K562 (cell line): ENCODE data around the gene ORMDL1. TPM values are rescaled to one million over a fixed set of nuclear protein-coding genes. Genes with fewer than 3 reads are reported as not detected.

Source experiments
- ATAC-seq: fragments of 200-7000 bp; cut with Tn5 transposase; 3 replicates; pipeline ENCODE4 v1.9.1; 2020; ENCODE audit warnings: moderate library complexity
- BruUV-seq: library from RNA; stranded (reverse); fragments of 400-500 nt; replicated peaks from 2 replicates; lab custom pipeline; 2021; lab: Mats Ljungman, UMichigan
- CTCF ChIA-PET: fragments of 300-600 bp; formaldehyde crosslinking; extraction: SDS; loops from one replicate; lab custom pipeline; 2021; ENCODE audit warnings: low intra/inter-chr PET ratio; lab: Yijun Ruan, JAX
- POLR2A ChIA-PET: fragments of 300-600, 350-650 bp; sonication (Branson Sonifier 250); formaldehyde crosslinking; extraction: SDS; loops from one replicate; lab custom pipeline; 2021; ENCODE audit warnings: antibody characterized with exemption, inconsistent platforms; lab: Yijun Ruan, JAX
- DNase-seq, 4 experiments: peaks; one replicate each; pipeline versions ENCODE4 v3.0.0 to v3.0.0-alpha.2; 2011 to 2018; ENCODE audit warnings: low spot score in 3 of 4, mixed read lengths in 3 of 4; ENCODE audit errors: extremely low read depth in 1 of 4
- FAIRE-seq: peaks from 2 replicates; lab custom pipeline; 2011; peaks lifted over from hg19 to GRCh38; lab: Jason Lieb, UNC
- H2AFZ ChIP-seq: 2 replicates; pipeline ENCODE4 v1.6.0; 2011; ENCODE audit warnings: low read depth, low read length, control low read depth, inconsistent platforms
- H3K27ac ChIP-seq: fragments of 200-600 bp; 3 replicates; pipeline ENCODE4 v1.8.0; 2011; ENCODE audit warnings: low read depth, mild to moderate bottlenecking, control low read depth, inconsistent platforms, low read length, moderate library complexity, mixed read lengths; ENCODE audit errors: extremely low read depth
- H3K27me3 ChIP-seq, 2 experiments: fragments of 300-600 bp in 1 of 2; 2 replicates in 1 of 2; 3 replicates in 1 of 2; pipeline versions ENCODE4 v1.6.0 to v1.8.0; 2011; ENCODE audit warnings: inconsistent platforms in 2 of 2, low read length in 2 of 2, mild to moderate bottlenecking in 1 of 2, mixed read lengths in 1 of 2, moderate library complexity in 1 of 2; ENCODE audit not compliant: control insufficient read depth in 2 of 2, insufficient read depth in 2 of 2
- H3K36me3 ChIP-seq: fragments of 300-600 bp; 3 replicates; pipeline ENCODE4 v1.8.0; 2011; ENCODE audit warnings: mild to moderate bottlenecking, low read length, inconsistent platforms; ENCODE audit not compliant: control insufficient read depth, insufficient read depth
- H3K4me1 ChIP-seq, 2 experiments: fragments of 200-600 bp in 1 of 2; replicated peaks in 1 of 2; 2 replicates in 1 of 2; 3 replicates in 1 of 2; pipeline versions ENCODE4 v1.5.1 to v1.8.0; 2011; ENCODE audit warnings: inconsistent platforms in 2 of 2, low read length in 2 of 2, mild to moderate bottlenecking in 1 of 2, mixed read lengths in 1 of 2, moderate library complexity in 1 of 2; ENCODE audit not compliant: control insufficient read depth in 2 of 2, insufficient read depth in 2 of 2
- H3K4me2 ChIP-seq: 2 replicates; pipeline ENCODE4 v1.6.1; 2011; ENCODE audit warnings: low read length, control low read depth, inconsistent platforms, mixed read lengths; ENCODE audit not compliant: insufficient read depth
- H3K4me3 ChIP-seq: fragments of 200-600 bp; sonication (generic), shearing (Covaris generic); 2 replicates; pipeline ENCODE4 v1.5.1; 2016; ENCODE audit warnings: control low read depth, inconsistent platforms
- H3K79me2 ChIP-seq: fragments of 200-600 bp; 3 replicates; pipeline ENCODE4 v1.8.0; 2011; ENCODE audit warnings: low read length, inconsistent platforms; ENCODE audit not compliant: control insufficient read depth, insufficient read depth
- H3K9ac ChIP-seq, 2 experiments: 2 replicates each; pipeline versions ENCODE4 v1.6.0 to v1.6.1; 2011; ENCODE audit warnings: low read depth in 2 of 2, low read length in 2 of 2, control low read depth in 1 of 2, inconsistent platforms in 1 of 2, mild to moderate bottlenecking in 1 of 2, mixed read lengths in 1 of 2; ENCODE audit not compliant: insufficient read depth in 1 of 2
- H3K9me1 ChIP-seq: one replicate; pipeline ENCODE4 v1.6.0; 2011; ENCODE audit warnings: inconsistent platforms, mild to moderate bottlenecking, low read length, moderate library complexity; ENCODE audit not compliant: control insufficient read depth, insufficient read depth
- H3K9me3 ChIP-seq: replicated peaks from 2 replicates; pipeline ENCODE4 v1.5.1; 2011; ENCODE audit warnings: low read depth, low read length, inconsistent platforms; ENCODE audit not compliant: control insufficient read depth, insufficient read depth
- H4K20me1 ChIP-seq: replicated peaks from 2 replicates; pipeline ENCODE4 v1.6.1; 2011; ENCODE audit warnings: low read length, inconsistent platforms, mixed read lengths; ENCODE audit not compliant: control insufficient read depth, insufficient read depth
- ADNP ChIP-seq: fragments of 200-800 bp; sonication (Bioruptor generic); IDR thresholded peaks from 2 replicates; pipeline ENCODE4 v1.6.1; 2016; ENCODE audit warnings: missing genetic modification characterization, missing compliant biosample characterization
- GTF3C2 ChIP-seq: IDR thresholded peaks from 3 replicates; pipeline ENCODE4 v1.6.1; 2011; ENCODE audit warnings: borderline replicate concordance, mild to moderate bottlenecking, moderate library complexity; ENCODE audit not compliant: insufficient read length; ENCODE audit errors: extremely low read depth
- MCM3 ChIP-seq: fragments of 450-650 bp; IDR thresholded peaks from 2 replicates; pipeline ENCODE4 v1.6.1; 2016
- POLR2AphosphoS5 ChIP-seq: IDR thresholded peaks from 2 replicates; pipeline ENCODE4 v1.6.1; 2011; ENCODE audit warnings: mild to moderate bottlenecking, low read depth, low read length, moderate library complexity; ENCODE audit not compliant: control insufficient read depth, insufficient read depth
- REST ChIP-seq, 2 experiments: fragments of 450-650 bp; formaldehyde crosslinking in 1 of 2; IDR thresholded peaks; 2 replicates each; pipeline versions ENCODE4 v1.4.0 to v1.6.1; 2014 to 2020; ENCODE audit warnings: mild to moderate bottlenecking in 2 of 2, borderline replicate concordance in 1 of 2, low read depth in 1 of 2
- SETDB1 ChIP-seq: IDR thresholded peaks from one replicate; pipeline ENCODE4 v1.6.1; 2012; ENCODE audit warnings: low read length, control low read depth, inconsistent platforms
- ZFX ChIP-seq: sonication (generic); formaldehyde crosslinking; IDR thresholded peaks from 2 replicates; pipeline ENCODE4 v1.8.0; 2022; ENCODE audit warnings: mild to moderate bottlenecking, missing genetic modification reagents, moderate library complexity
- ZNF445 ChIP-seq: fragments of 250-450 bp; sonication (Bioruptor Pico); IDR thresholded peaks from 2 replicates; pipeline ENCODE4 v1.4.0; 2020; ENCODE audit warnings: low read depth, mild to moderate bottlenecking, moderate library complexity
- WGBS: fragments of 100-300 bp; shearing (Covaris generic); methylation state at CpG from one replicate; pipeline ENCODE4 v1.1.6; 2016; ENCODE audit warnings: low coverage, mixed read lengths; ENCODE audit not compliant: insufficient coverage; ENCODE audit errors: missing lambda C conversion rate; 5-methylcytosine and 5-hydroxymethylcytosine counted together
- in situ Hi-C: fragments of 300-500 bp; cut with MboI; formaldehyde crosslinking; loops from 4 replicates; pipeline ENCODE4 v1.15.0; 2018; ENCODE audit warnings: inconsistent platforms, mixed read lengths
- intact Hi-C: fragments of 100-400 bp; cut with micrococcal nuclease; formaldehyde crosslinking; loops from 2 replicates; pipeline ENCODE4 v1.14.2; 2022
- polyA plus RNA-seq, 8 experiments: library from polyadenylated mRNA; depleted of rRNA in 4 of 8; stranded (reverse) in 5 of 8; unstranded in 3 of 8; fragments of >200 nt; fragmentation: Nextera tagmentation in 2 of 8; fragmentation: Illumina TruSeq in 1 of 8; extraction: Ambion mirVana in 2 of 8; extraction: Trizol in 1 of 8; gene quantifications; 2 replicates each; pipeline versions ENCODE4 v1.2.1 to v1.2.3, GENCODE V29; 2011 to 2014; ENCODE audit warnings: inconsistent platforms in 1 of 8, missing spikeins in 1 of 8
- total RNA-seq, 7 experiments: library from RNA; depleted of rRNA in 6 of 7; stranded (reverse); fragments of >200 nt in 6 of 7; fragmentation: Illumina TruSeq in 2 of 7; extraction: Trizol in 2 of 7; gene quantifications; 2 replicates each; pipeline versions ENCODE4 v1.2.1 to v1.2.3, GENCODE V29; 2011 to 2021; ENCODE audit warnings: low replicate concordance in 1 of 7

Gene ORMDL1
- total and polyA plus RNA-seq, 9 of the 15 experiments (the other 6 are each of a cell fraction or from before 2014, with no cell fraction given) = 35.1 to 74.2 (median 50.0) TPM

GRCh38 chr2:189762229-189762550, 21.9 kb downstream of the ORMDL1 start:
- H4K20me1 ChIP-seq = no peaks in the 10 kb centered on the region
- no peaks in the 10 kb centered on the region; a peak in 1 of 5 replicates for H3K4me1 ChIP-seq
- FAIRE-seq (no peak), ATAC-seq (no peak), DNase-seq (no peak)
- H3K4me3 ChIP-seq = peak overlapping the region; percentile 70
- TSS peak; percentile 78 for BruUV-seq
- ChIA-PET CTCF (interaction anchor here (1.5 kb wide), 1 partner anchor 101 kb away, joined by 7 read pairs; the partner anchor contains the start of gene ASNSD1), POLR2A (interaction anchor here (0.7 to 1.5 kb wide), 9 partner anchors 8 to 229 kb away, joined by 3 to 11 read pairs (median 4); no protein-coding TSS in a partner anchor)
- WGBS = 0% methylated on average over 7 of the region's 7 CpGs
- no peaks in the 10 kb centered on the region for H3K9me1 ChIP-seq
- intact Hi-C loops (loop anchor here (2.0 kb wide), 2 partner anchors 23 to 101 kb away; partner anchors contain the start of genes ASNSD1, ORMDL1 and PMS1), in situ Hi-C loops (no loop called here)
- H3K36me3 ChIP-seq = peaks cover 11% of the 10 kb centered on the region; the same call in 1 of the 3 replicates
- peaks cover 4% of the 10 kb centered on the region; the same call in 2 of the 3 replicates for H3K79me2 ChIP-seq
- H3K27me3 ChIP-seq = no peaks in the 10 kb centered on the region
- H2AFZ ChIP-seq = peak overlapping the region; percentile 97
- peak overlapping the region; percentile 85 to 91 for H3K9ac ChIP-seq
- no peaks in the 10 kb centered on the region for H3K9me3 ChIP-seq
- H3K4me2 ChIP-seq = peak overlapping the region; percentile 97
- peak overlapping the region; percentile 89 for H3K27ac ChIP-seq
- TF ChIP-seq REST (IDR thresholded peaks at IDR 0.05; ENCODE audit: borderline replicate concordance) = no peak
- TF ChIP-seq REST (CRISPR knock-in tag; IDR thresholded peaks at IDR 0.05; ENCODE audit: low read depth) = no peak
- no peak for TF ChIP-seq MCM3
- TF ChIP-seq GTF3C2 = no peak
- no peak for TF ChIP-seq ADNP (tag)
- no peak for TF ChIP-seq POLR2AphosphoS5
- no peak for TF ChIP-seq SETDB1
- peak; percentile 58; the same call in 1 of the 2 replicates for TF ChIP-seq ZFX (CRISPR knock-in tag)
- no peak for TF ChIP-seq ZNF445 (CRISPR knock-in tag)
